ENCODE measurements around the gene MPG.
"Not testable (repeated sequence)": the region's sequence is repeated elsewhere in the genome, so short reads cannot be mapped to it uniquely, and the experiment has no call there.

Gene MPG

GRCh38 chr16:106623-107324 is 28.7 kb downstream of the MPG start:
- in situ Hi-C loops (cut with MboI; ENCODE audit: low sequenced_read_pairs) = no loop called here

DNA sequence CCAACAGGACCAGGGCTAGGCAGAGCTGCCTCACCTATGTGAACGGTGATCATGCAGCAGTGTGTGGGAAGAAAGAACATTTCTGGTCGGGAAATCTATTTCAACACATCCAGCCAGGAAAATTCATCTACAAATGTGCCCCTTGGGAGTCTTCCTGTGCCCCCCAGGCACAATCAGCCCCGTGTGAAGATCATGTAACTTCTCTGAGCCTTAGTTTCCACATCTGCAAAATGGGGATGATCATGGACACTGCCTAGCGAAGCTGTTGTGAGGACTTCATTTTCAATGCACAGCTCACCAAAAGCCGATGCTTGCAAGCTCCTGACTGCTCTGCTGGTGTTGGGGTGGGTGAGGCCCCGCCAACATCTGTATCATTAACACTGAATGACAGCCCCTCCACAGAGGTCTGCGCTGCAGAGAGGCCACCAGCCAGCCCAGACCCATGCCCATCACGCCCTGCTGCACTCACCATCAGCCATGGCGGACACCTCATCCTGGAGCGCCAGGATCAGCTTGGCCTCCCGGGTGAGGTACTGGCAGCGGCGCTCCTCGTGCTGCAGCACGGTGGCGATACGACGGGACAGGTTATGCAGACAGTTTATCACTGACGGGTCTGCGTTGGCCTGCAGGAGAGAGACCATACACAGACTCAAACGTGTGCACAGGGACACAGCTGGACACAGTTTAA is 34.3 kb downstream of the MPG start:
- in situ Hi-C loops (cut with MboI; ENCODE audit: low sequenced_read_pairs) = no loop called here

DNA sequence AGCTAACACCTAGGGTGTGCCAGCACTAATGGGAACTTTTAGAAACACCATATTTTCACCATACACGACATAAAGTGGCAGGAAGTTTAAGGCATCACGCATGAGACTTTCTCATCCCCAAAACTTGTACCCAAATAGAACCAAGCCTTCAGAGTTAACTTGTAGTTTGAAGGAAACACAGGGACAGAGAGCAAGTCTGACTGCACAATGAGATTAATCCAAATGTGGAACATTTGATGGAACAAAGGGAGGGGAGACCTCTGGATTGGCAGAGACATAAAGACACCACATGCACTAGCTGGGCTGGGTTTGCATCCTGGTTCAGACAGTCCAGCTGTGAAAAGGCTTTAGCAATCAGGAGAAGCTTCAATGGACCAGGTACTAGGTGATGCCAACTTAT is 36.3 kb downstream of the MPG start:
- in situ Hi-C loops (cut with MboI; ENCODE audit: low sequenced_read_pairs) = no loop called here

DNA sequence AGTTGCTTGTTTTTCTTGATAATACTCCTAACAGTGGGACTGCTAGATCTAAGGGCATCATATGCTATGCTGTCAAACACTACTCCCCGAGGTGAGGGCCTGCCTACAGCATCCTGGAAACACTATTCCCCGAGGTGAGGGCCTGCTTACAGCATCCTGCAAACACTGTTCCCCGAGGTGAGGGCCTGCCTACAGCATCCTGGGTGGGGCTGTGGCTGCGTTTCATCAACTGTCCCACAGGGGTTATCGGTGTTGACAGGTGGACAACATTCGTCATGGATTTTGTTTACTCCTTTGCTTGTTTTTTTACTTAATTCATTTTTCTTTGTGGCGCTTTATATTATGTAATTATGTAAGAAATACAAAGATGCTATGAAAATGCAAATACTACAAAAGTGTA is 38.0 kb downstream of the MPG start:
- in situ Hi-C loops (cut with MboI; ENCODE audit: low sequenced_read_pairs) = no loop called here

GRCh38 chr16:117379-118365 is 39.6 kb downstream of the MPG start:
- in situ Hi-C loops (cut with MboI; ENCODE audit: low sequenced_read_pairs) = no loop called here

GRCh38 chr16:118857-119256 is 40.8 kb downstream of the MPG start:
- in situ Hi-C loops (cut with MboI; ENCODE audit: low sequenced_read_pairs) = no loop called here

- in situ Hi-C loops (cut with MboI; ENCODE audit: low sequenced_read_pairs) = no loop called here
Observed at GRCh38 chr16:119295-119694, 41.3 kb downstream of the MPG start.

DNA sequence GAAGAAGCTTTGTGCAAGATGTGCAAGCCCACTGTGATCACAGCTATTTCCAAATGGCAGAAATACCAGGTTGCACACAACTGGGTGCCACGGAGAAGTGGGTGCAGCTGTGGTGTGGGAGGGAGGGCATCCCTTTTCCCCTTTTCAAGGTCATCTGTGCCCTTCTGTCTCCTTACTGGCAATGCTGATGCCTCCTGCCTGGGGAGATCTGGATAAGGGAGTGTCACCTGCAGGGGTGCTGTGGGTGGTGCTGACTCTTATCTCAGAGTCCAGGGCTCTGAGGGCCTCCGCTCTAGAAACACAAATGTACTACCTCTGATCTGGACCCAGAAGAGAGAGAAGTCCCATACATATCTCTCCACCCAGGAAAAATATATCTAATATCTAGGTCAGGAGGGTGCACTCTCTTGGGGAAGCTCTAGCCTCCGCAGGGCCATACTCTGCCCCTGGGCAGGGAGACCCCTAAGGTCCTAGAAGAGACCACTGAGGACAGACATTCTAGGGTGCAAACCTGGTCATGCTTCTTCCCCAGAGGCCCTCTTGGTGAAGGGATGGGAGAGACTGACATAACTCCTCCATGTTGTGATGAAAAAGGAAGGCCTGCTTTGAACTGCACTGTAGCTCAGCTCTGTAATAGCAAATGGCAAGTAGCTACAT is 41.9 kb downstream of the MPG start:
- in situ Hi-C loops (cut with MboI; ENCODE audit: low sequenced_read_pairs) = no loop called here

DNA sequence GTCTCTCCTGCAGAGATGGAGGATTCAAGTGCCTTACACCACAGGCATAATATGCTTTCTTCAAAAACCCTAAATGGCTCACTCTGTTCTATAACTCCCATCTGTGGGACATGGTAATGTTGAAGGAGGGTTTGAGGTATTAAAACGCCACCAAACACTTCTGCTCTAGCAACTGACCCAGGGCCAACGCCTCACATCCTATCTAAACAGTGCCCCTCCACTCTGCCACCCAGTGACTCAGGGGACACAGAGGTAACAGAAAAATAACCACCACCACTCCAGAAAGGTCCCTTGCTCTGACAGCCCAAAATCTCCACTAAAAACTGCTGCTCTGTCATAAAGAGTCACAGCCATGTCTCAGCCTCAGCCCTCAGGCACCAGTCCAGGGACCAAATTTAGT is 42.7 kb downstream of the MPG start:
- in situ Hi-C loops (cut with MboI; ENCODE audit: low sequenced_read_pairs) = no loop called here

- in situ Hi-C loops (cut with MboI; ENCODE audit: low sequenced_read_pairs) = no loop called here
Observed at GRCh38 chr16:122361-122760, 44.3 kb downstream of the MPG start.

GRCh38 chr16:123558-124350 is 45.7 kb downstream of the MPG start:
- in situ Hi-C loops (cut with MboI; ENCODE audit: low sequenced_read_pairs) = not testable (repeated sequence)

DNA sequence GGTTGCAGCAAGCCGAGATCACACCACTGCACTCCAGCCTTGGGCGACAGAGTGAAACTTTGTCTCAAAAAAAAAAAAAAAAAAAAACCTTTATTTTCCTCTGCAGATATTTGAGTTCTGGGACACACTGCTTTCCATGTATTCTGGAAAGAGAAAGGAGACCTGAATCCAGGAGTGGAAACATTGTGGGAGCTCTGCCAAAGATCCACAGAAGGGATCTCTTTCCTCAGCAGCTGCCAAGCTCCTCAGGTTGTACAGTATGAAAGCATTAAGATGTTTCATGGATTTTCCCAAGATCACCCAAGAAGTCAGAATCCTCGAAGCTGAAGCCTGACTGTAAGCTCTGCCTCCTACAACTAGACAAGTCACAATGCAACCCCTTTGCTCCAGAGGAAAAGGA is 47.0 kb downstream of the MPG start:
- in situ Hi-C loops (cut with MboI; ENCODE audit: low sequenced_read_pairs) = no loop called here

DNA sequence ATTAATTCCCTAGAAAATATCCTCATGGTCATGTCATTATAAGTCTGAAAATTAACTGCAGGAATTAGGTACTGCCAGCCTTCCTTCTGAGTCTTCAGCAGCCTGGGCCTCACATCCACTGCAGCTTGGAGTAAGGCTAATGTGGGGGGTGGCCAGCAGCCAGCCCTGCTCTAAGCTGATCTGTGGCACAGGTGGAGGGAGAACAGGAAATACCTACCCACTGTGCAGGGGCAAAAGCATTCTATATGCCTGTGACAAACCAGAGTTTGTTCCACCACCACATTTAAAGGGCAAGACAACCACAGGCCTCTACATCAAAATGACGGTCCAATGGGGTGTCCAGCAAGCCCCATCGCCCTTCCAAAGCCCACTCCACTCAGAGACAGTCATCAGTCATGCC is 51.0 kb downstream of the MPG start:
- in situ Hi-C loops (cut with MboI; ENCODE audit: low sequenced_read_pairs) = no loop called here

- in situ Hi-C loops (cut with MboI; ENCODE audit: low sequenced_read_pairs) = no loop called here
Observed at GRCh38 chr16:130533-131173, 52.6 kb downstream of the MPG start.

DNA sequence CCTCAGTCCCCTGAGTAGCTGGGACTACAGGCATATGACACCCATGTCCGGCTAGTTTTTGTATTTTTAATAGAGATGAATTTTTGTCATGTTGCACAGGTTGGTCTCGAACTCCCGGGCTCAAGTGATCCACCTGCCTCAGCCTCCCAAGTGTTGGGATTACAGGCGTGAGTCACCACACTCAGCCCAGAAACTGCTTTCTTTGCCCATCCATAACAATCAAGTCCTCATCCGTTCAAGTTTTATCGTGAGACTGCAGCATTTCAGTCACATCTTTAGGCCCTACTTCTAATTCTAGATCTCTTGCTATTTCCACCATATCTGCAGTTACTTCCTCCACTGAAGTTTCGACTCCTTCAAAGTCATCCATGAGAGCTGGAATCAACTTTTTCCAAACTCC is 54.1 kb downstream of the MPG start:
- in situ Hi-C loops (cut with MboI; ENCODE audit: low sequenced_read_pairs) = no loop called here

DNA sequence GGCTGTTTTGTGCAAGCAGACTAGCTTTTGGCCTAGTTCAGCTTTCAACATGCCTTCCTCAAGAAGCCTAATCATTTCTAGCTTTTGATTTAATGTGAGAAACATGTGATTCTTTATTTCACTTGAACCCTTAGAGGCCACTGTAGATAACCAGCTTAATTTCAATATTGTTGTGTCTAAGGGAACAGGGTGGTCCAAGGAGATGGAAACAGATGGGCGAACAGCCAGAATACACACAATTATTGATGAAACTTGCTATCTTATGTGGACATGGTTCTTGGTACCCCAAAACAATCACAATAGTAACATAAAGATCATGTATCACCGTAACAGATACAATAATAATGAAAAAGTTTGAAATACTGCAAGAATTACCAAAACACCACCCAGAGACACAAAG is 55.7 kb downstream of the MPG start:
- in situ Hi-C loops (cut with MboI; ENCODE audit: low sequenced_read_pairs) = no loop called here

Data from HL-60/S4 treated with phorbol 12-myristate 13-acetate at 8.2 ng/mL for 4 days and 3 days (cell line).